GM19452 (cell line): ENCODE measurements around the gene KRTAP3-1.

Experiments
- ATAC-seq: cut with Tn5 transposase; IDR thresholded peaks from one replicate; pipeline ENCODE4 v1.9.1; 2021; ENCODE audit not compliant: unreplicated experiment

The KRTAP3-1 gene

DNA sequence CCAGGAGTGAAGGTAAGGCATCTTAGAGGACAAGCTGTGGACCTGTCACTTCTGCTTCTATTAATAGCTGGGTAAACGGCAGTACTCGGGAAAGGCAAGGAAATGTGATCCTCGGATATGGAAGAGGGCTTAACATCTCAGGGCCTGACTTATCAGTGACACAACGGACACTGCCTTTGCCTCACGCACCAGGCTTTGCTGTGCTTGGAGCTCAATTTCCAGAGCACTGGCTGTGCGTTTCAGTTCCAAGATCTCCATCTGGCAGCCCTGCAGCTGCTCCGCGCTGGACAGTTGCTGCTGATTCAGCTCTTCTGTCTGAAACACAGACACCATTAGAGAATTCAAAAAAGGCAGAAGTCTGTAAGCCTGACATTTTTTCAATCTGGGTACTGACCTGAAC is 28.3 kb downstream of the KRTAP3-1 start:
- ATAC-seq = no peak

DNA sequence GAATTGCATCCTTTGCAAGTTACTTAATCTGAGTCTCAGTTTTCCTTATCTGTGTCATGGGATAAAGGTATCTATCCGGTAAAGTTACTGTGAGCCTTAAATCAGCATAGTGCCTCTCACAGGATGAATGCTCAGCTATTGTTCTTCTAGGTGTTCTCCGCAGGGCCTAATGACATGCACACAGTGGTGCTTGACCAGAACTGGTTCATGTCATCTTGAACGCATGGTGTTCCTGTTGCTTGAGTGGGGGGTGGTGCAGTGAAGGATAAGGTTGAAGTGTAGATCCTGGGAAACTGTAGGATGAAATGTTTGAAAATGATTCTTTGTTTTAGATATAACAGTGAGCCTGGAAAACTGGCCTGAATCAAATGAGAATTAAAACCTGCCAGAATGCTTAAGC is 28.8 kb downstream of the KRTAP3-1 start:
- no peak for ATAC-seq

DNA sequence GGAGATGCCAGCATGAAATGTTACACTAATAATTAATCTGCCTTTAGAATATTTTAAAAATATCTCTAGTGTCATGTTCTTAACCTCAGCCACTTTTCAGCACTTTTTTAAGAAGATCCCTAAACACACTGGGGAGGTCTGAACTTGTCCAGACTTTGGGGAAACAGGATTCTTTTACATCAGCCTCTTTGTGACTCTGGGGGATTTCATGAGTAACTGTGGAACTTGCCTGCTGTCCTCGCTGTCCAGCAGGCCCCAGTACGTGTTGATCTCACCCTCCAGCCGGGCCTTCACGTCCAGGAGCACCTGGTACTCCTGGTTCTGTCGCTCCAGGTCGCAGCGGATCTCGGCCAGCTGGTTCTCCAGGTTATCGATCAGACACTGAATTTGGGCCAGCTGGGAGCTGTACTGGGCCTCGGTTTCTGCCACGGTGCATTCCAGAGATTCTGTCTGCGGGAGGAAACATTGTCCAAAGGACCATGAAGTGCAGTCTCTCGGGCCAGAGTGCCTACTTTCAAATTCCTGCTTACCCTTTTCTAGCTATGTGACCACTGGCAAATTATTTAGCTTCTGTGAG is 30.3 kb downstream of the KRTAP3-1 start:
- no peak for ATAC-seq

DNA sequence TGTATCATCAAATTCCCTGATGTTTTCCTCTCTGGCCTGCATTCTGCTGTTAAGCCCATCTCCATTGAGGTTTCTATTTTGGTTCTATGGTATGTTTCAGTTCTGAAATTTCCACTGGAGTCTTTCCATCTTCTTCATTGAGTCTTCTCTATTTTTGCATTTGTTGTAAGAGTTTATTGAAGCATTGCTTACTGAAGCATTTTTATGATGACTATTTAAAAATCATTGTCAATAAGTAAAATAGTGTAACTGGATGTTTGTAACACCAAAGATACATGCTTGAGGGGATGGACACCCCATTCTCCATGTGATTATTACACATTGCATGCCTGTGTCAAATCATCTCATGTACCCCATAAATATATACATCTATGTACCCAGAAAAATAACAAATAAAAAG is 33.4 kb downstream of the KRTAP3-1 start:
- ATAC-seq = no peak

DNA sequence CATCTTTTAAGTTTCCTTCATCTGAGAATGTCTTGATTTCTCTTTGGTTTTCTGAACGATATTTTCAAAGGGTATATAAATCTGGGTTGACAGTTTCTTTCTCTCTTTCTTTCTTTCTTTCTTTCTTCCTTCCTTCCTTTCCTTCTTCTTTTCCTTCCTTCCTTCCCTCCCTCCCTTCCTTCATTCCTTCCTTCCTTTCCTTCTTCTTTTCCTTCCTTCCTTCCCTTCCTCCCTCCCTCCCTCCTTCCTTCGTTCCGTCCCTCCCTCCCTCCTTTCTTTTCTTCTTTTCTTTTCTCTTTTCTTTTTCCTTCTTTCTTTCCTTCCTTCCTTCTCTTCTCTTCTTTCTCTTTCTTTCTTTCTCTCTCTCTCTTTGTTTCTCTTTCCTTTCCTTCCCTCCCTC is 34.6 kb downstream of the KRTAP3-1 start:
- ATAC-seq = no peak

DNA sequence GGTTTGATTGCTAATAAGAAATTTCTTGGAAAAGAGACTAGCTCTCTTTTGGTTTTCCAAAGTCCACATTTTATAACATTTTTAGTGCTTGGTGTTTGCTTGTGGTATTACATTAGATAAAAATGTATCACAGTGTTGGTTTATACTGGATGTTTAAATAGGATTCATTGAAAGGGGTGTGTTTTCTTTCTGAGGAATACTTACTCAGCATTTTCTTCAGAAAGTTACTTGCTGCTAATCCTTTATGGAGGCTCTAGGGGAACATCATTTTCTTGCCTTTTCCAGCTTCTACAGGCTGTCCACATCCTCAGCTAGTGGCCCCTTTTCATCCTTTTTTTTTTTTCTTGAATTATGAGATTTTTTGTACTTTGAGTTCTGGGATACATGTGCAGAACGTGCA is 41.3 kb downstream of the KRTAP3-1 start:
- ATAC-seq = no peak

DNA sequence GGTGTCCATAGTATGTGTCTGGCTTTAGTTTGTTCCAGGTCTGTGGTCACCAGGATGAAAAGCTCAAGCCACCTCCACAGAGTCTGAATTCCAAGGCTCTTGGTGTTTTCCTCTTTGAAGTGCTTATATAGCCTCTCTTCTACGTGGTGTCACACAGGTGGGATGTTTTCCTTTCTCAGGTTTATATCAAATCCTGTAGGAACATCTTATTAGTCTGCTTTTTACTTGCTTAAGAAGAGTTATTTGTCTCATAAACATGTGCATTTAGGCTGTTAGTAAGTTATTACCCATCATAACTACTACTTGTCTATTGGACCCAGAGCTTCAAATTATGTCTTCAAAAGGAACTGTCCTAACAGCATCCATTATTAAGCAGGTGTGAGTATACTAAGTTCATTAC is 42.1 kb downstream of the KRTAP3-1 start, which contains the start of gene KRT39:
Gene KRT39 (minus strand): TSS at position 101 of the 400 bp plus-strand sequence. CDS start 92 bp downstream, at position 9.
- ATAC-seq = no peak

DNA sequence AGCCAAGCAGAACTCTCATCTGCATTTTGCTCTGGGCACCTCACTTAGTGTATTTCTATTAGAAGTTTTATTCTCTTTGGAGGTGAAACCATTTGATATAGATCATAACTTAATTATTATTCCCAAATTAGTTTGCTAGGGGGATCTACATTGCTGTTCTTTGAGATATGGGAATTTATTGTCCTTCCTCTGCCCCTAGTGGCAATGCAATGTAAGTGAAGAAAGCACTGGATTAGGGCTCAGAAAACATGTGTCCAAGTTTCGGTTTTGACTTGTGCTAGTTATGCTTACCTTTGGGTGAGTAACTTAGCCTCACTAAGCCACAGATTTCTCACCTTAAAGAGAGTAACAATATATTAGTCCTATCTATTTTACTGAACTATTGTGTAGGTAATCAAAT is 45.1 kb downstream of the KRTAP3-1 start:
- ATAC-seq = no peak

DNA sequence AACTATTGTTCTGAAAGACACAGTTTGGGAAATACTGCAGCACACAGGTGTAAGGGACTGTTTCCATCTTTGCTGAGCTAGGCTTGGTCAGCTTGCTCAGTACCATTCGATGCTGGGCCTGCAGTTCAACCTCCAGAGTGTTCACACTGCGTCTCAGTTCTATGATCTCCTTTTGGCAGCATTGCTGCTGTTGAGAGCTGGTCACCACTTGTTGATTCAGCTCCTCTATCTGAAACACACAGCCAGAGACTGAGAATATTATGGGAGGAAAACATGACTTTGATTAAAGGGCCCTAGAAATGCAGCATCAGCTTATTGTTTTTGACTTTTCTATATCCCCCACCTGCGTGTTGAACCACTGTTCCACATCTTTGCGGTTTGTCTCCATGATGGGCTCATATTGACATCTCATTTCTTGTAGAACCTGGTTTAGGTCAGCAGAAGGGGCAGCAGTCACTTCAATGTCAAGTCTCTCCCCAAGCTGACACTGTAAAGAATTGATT is 46.8 kb downstream of the KRTAP3-1 start:
- ATAC-seq = no peak

DNA sequence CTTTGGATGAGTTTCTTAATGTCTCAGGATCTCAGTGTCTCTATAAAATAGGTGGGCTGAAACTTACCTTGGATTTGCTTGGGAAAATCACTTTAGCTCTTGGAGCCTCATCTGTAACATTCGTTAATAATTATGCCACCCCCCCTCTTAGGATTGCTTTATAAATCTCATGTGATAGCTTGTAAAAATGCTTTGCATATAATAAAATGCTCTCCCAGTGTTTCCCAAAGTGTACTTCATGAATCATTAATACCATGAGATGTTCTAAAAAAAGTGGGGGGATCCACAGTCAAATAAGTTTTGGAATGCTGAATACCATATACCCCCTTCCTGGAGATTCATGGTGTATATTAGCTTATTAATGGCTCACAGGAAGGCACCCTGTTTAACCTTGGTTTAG is 47.3 kb downstream of the KRTAP3-1 start:
- ATAC-seq = no peak

DNA sequence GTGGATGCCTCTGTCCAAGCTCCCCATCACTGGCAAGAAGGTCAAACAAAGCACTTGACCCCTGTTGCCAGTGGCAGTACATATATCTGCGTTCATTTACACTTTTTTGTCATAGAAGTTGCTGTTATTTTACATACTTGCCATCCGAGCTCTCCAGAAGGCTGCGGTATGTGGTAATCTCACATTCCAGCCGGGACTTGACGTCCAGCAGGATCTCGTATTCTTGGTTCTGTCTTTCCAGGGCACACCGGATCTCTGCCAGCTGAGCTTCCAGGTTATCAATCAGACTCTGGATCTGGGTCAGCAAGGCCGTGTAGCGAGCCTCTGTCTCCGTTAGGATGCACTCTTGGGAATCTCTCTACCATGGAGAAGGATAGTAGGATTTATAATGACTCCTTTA is 48.8 kb downstream of the KRTAP3-1 start:
- no peak for ATAC-seq
